Endometrial microvascular endothelial cells (primary cell): ENCODE results near the gene MRPL24. TPM values are rescaled to one million over a fixed set of nuclear protein-coding genes. Genes with fewer than 3 reads are reported as not detected.

ENCODE experiments used
- total RNA-seq: library from RNA; depleted of rRNA; stranded (reverse); fragments of >200 nt; gene quantifications from one replicate; pipeline ENCODE4 v1.2.3, GENCODE V29; 2015; ENCODE audit errors: inconsistent ontology term

MRPL24 gene
- total RNA-seq, 1 donor from 2014 or later: 87.7 TPM

Other genes starting within 250 kb of the MRPL24 start
- 53.5 TPM for gene MEF2D, start 240.3 kb downstream of the MRPL24 start, total RNA-seq
- gene IQGAP3, start 168.5 kb downstream of the MRPL24 start, total RNA-seq: 39.4 TPM
- gene TTC24, start 161.4 kb downstream of the MRPL24 start, total RNA-seq: not detected
- 92.0 TPM for gene NAXE, start 149.3 kb downstream of the MRPL24 start, total RNA-seq
- gene GPATCH4, start 139.6 kb downstream of the MRPL24 start, total RNA-seq: 12.9 TPM
- gene HAPLN2, start 121.7 kb downstream of the MRPL24 start, total RNA-seq: not detected
- not detected for gene BCAN, start 99.0 kb downstream of the MRPL24 start, total RNA-seq
- 239 TPM for gene NES, start 63.7 kb downstream of the MRPL24 start, total RNA-seq
- gene CRABP2, start 35.5 kb downstream of the MRPL24 start, total RNA-seq: not detected
- gene METTL25B, start 12.6 kb downstream of the MRPL24 start, total RNA-seq: 3.1 TPM
- gene ISG20L2, start 12.3 kb downstream of the MRPL24 start, total RNA-seq: 21.4 TPM
- 299 TPM for gene HDGF, start 10.6 kb upstream of the MRPL24 start, total RNA-seq
- gene PRCC, start 26.4 kb upstream of the MRPL24 start, total RNA-seq: 48.2 TPM
- 0.19 TPM for gene SH2D2A, start 75.8 kb upstream of the MRPL24 start, total RNA-seq
- gene INSRR, start 118.0 kb upstream of the MRPL24 start, total RNA-seq: not detected
- gene NTRK1, start 119.8 kb upstream of the MRPL24 start, total RNA-seq: not detected
- 50.3 TPM for gene PEAR1, start 152.6 kb upstream of the MRPL24 start, total RNA-seq
- not detected for gene LRRC71, start 179.5 kb upstream of the MRPL24 start, total RNA-seq